ENCODE results near the gene MYL9.

Gene MYL9

GRCh38 chr20:36541227-36541767, at the start of gene MYL9:
Gene MYL9 (plus strand): TSS chr20:36541519. CDS start chr20:36544885, 3,366 bp downstream.
- TF ChIP-seq CTCF (IDR thresholded peaks at IDR 0.05) = no peak

- TF ChIP-seq CTCF (IDR thresholded peaks at IDR 0.05) = no peak
Measured at GRCh38 chr20:36491901-36492617, 49.3 kb upstream of the MYL9 start.

DNA sequence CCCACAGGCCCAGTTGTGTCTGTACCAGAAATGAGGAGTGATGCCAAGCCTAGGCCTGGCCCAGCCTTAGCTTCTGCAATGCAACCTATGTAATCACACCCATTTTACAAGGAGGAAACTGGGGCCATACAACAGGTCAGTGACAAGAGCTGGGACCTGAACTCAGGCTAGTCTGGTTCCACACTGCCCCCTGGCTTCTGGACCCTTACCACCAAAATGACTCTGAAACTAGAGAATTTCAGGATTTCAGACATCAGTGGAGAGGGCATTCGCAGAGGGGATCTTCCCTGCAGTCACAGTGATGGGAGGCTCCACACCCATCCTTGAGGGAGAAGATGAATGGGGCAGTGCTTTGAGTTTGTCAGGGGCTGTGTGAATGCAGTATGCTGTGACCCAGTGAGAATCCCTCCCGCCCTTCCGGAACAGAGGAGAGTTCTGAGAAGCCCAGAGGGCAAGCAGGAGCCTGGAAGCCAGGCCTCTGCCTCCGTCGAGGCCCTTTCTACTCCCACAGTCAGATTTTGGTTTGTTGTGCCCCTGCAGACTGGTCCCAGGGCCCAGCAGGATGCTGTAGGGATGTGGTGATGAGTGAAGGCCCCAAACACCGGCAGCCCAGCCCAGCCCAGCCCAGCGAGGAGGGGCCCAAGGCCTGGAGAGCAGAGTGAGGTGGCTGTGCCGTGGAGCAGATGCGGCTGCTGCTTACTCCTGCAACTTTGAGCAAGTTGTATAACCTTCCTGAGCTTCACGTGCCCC, 48.1 kb upstream of the MYL9 start:
- peak; percentile 41; the same call in 1 of the 2 replicates for TF ChIP-seq CTCF (IDR thresholded peaks at IDR 0.05)

- TF ChIP-seq CTCF (IDR thresholded peaks at IDR 0.05) = no peak
Measured at GRCh38 chr20:36493801-36494114, 47.6 kb upstream of the MYL9 start.

DNA sequence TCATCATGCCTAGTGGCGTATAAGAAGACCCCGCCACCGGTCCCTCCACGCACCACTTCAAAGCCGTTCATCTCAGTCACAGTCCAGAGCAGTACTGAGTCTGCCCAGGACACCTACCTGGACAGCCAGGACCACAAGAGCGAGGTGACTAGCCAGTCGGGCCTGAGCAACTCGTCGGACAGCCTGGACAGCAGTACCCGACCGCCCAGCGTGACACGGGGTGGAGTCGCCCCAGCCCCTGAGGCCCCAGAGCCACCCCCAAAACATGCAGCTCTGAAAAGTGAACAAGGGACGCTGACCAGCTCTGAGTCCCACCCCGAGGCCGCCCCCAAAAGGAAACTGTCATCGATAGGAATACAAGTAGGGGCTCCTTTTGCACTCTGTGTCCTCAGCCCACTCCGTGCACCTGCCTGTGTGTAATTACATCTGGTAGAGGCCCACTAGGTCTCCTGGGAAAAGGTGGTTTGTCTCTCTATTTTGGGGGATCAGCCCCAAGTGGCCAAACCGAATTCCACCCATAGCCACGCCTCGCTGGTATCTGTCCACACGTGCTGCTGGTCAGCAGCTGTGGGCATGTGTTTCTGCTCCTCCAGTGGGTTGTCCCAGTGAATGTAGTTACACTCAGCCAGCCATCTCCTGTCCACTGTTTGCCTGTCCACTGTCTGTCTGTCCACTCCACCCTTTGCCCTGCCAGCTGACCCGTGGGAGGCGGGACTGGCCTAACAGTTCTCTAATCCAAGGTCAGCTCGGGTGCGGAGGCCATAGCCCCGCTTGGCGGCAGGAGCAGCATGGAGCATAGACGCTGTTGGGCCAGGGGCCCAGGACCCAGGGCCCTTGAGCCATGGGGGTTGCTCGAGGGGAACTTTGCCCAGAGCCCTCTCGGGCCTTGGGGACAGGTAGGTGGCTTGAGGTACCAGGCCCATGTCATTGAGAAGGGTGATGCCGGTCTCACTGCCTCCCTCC, 44.3 kb upstream of the MYL9 start:
- TF ChIP-seq CTCF (IDR thresholded peaks at IDR 0.05) = no peak

- no peak for TF ChIP-seq CTCF (IDR thresholded peaks at IDR 0.05)
Measured at GRCh38 chr20:36497856-36498255, 43.5 kb upstream of the MYL9 start.

Data from LNCAP (cell line).